HG03469 (cell line): ENCODE results near the gene PLCB4.

Experiments used
- ATAC-seq: cut with Tn5 transposase; IDR thresholded peaks from one replicate; pipeline ENCODE4 v1.9.1; 2021; ENCODE audit warnings: mild to moderate bottlenecking, moderate library complexity, moderate number of reproducible peaks; ENCODE audit not compliant: unreplicated experiment

PLCB4 gene

GRCh38 chr20:9508240-9508661 lies 439.4 kb downstream of the PLCB4 start:
- ATAC-seq, result no peak

GRCh38 chr20:9508696-9509178 lies 439.9 kb downstream of the PLCB4 start:
- no peak for ATAC-seq

- no peak for ATAC-seq
Observed at GRCh38 chr20:9509246-9509645, 440.4 kb downstream of the PLCB4 start.

GRCh38 chr20:9510911-9511310 lies 442.0 kb downstream of the PLCB4 start:
- peak; percentile 57 for ATAC-seq

GRCh38 chr20:9514072-9514460 lies 445.2 kb downstream of the PLCB4 start:
- ATAC-seq, result no peak

- ATAC-seq, result no peak
Observed at GRCh38 chr20:9514461-9515213, 445.8 kb downstream of the PLCB4 start, which contains the start of gene LAMP5. TSS of gene LAMP5 (plus strand) at chr20:9514590. CDS start at chr20:9514853, 263 bp downstream.

GRCh38 chr20:9515214-9515585 lies 446.3 kb downstream of the PLCB4 start:
- ATAC-seq, result no peak

GRCh38 chr20:9515741-9516233 lies 446.9 kb downstream of the PLCB4 start:
- ATAC-seq, result no peak

GRCh38 chr20:9516234-9516871 lies 447.5 kb downstream of the PLCB4 start:
- ATAC-seq, result no peak

- ATAC-seq, result no peak
Observed at GRCh38 chr20:9517297-9518162, 448.6 kb downstream of the PLCB4 start.

GRCh38 chr20:9518576-9519175 lies 449.8 kb downstream of the PLCB4 start:
- ATAC-seq, result no peak

GRCh38 chr20:9520086-9520485 lies 451.2 kb downstream of the PLCB4 start:
- no peak for ATAC-seq

GRCh38 chr20:9523636-9524035 lies 454.7 kb downstream of the PLCB4 start:
- no peak for ATAC-seq
